ENCODE results near the gene GPR152. TPM values are rescaled to one million over a fixed set of nuclear protein-coding genes. Genes with fewer than 3 reads are reported as not detected.
"Not testable (repeated sequence)": the region's sequence is repeated elsewhere in the genome, so short reads cannot be mapped to it uniquely, and the experiment has no call there.

Gene GPR152
- total RNA-seq, 4 donors from 2014 or later: 0.34 TPM; not detected in 3

- TF ChIP-seq POLR2A (IDR thresholded peaks at IDR 0.05): no peak
- TF ChIP-seq EP300 (IDR thresholded peaks at IDR 0.05): no peak
- no peak for TF ChIP-seq POLR2AphosphoS5 (IDR thresholded peaks at IDR 0.05)
- TF ChIP-seq CTCF (IDR thresholded peaks at IDR 0.05): no peak
- H3K27me3 ChIP-seq: no peaks in the 10 kb centered on the region
- WGBS: 37% methylated on average over 19 of the region's 19 CpGs
- peak overlapping the region; percentile 83 for H3K27ac ChIP-seq
- H3K9me3 ChIP-seq: no peaks in the 10 kb centered on the region
- peaks cover 4% of the 10 kb centered on the region for H3K36me3 ChIP-seq
- no peak for DNase-seq (ENCODE audit: low spot score in 2 of 2)
- peaks cover 36% of the 10 kb centered on the region for H3K4me1 ChIP-seq
- peak overlapping the region; percentile 56 for H3K4me3 ChIP-seq
Observed at GRCh38 chr11:67482275-67482826, 29.8 kb upstream of the GPR152 start.

DNA sequence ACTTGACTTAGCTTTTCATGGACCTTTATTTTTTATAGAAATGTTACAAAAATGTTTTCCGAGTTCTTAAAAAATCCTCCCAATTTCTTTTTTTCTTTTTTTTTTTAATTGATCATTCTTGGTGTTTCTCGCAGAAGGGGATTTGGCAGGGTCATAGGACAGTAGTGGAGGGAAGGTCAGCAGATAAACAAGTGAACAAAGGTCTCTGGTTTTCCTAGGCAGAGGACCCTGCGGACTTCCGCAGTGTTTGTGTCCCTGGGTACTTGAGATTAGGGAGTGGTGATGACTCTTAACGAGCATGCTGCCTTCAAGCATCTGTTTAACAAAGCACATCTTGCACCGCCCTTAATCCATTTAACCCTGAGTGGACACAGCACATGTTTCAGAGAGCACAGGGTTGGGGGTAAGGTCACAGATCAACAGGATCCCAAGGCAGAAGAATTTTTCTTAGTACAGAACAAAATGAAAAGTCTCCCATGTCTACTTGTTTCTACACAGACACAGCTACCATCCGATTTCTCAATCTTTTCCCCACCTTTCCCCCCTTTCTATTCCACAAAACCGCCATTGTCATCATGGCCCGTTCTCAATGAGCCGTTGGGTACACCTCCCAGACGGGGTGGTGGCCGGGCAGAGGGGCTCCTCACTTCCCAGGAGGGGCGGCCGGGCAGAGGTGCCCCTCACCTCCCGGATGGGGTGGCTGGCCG, 25.0 kb upstream of the GPR152 start:
- H3K4me1 ChIP-seq; H3K27me3 ChIP-seq; DNase-seq (ENCODE audit: low spot score in 2 of 2); H3K36me3 ChIP-seq; H3K9me3 ChIP-seq; H3K27ac ChIP-seq; H3K4me3 ChIP-seq: not testable (repeated sequence)
- 81% methylated on average over 15 of the region's 16 CpGs for WGBS

DNA sequence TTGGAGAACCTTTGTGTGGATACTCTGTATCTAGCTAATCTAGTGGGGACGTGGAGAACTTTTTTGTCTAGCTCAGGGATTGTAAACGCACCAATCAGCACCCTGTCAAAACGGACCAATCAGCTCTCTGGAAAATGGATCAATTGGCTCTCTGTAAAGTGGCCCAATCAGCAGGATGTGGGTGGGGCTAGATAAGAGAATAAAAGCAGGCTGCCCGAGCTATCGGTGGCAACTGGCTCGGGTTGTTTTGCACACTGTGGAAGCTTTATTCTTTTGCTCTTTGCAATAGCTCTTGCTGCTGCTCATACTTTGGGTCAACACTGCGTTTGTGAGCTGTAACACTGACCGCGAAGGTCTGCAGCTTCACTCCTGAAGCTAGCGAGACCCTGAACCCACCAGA, 24.2 kb upstream of the GPR152 start:
- H3K27me3 ChIP-seq; H3K27ac ChIP-seq; H3K4me3 ChIP-seq; DNase-seq (ENCODE audit: low spot score in 2 of 2); H3K4me1 ChIP-seq; H3K9me3 ChIP-seq; H3K36me3 ChIP-seq: not testable (repeated sequence)
- WGBS: 84% methylated on average over 10 of the region's 10 CpGs

DNA sequence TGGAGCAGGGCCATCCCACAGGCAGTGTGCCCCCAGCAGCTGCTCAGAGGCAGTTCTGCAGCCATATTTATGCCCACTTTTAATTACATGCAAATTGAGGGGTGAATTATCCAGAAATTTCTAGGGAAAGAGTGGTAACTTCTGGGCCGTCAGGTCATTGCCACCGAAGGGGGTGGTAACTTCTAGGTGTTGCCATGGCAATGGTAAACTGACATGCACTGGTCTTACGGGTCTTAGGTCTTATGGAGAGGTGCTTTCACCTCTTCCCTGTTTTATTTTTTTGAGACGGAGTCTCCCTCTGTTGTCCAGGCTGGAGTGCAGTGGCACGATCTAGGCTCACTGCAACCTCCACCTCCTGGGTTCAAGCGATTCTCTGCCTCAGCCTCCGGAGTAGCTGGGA, 20.4 kb upstream of the GPR152 start:
- H3K4me1 ChIP-seq: peaks cover 15% of the 10 kb centered on the region
- H3K36me3 ChIP-seq: no peaks in the 10 kb centered on the region
- no peak overlapping the region for H3K27ac ChIP-seq
- H3K9me3 ChIP-seq: no peaks in the 10 kb centered on the region
- peaks cover 2% of the 10 kb centered on the region for H3K27me3 ChIP-seq
- no peak overlapping the region for H3K4me3 ChIP-seq
- 75% methylated on average over 7 of the region's 7 CpGs for WGBS
- no peak for DNase-seq (ENCODE audit: low spot score in 2 of 2)
- no peak for TF ChIP-seq EP300 (IDR thresholded peaks at IDR 0.05)

GRCh38 chr11:67470337-67471002, 17.9 kb upstream of the GPR152 start:
- H3K27ac ChIP-seq: no peak overlapping the region
- no peaks in the 10 kb centered on the region for H3K9me3 ChIP-seq
- no peak overlapping the region for H3K4me3 ChIP-seq
- no peak for DNase-seq (ENCODE audit: low spot score in 2 of 2)
- TF ChIP-seq POLR2AphosphoS5 (IDR thresholded peaks at IDR 0.05) (no peak), POLR2A (IDR thresholded peaks at IDR 0.05) (no peak), CTCF (IDR thresholded peaks at IDR 0.05) (no peak), EP300 (IDR thresholded peaks at IDR 0.05) (no peak)
- H3K27me3 ChIP-seq: no peaks in the 10 kb centered on the region
- peaks cover 35% of the 10 kb centered on the region for H3K4me1 ChIP-seq
- H3K36me3 ChIP-seq: no peaks in the 10 kb centered on the region
- 79% methylated on average over 8 of the region's 8 CpGs for WGBS

GRCh38 chr11:67469508-67469811, 16.9 kb upstream of the GPR152 start:
- no peak for TF ChIP-seq CTCF (IDR thresholded peaks at IDR 0.05)
- TF ChIP-seq POLR2A (IDR thresholded peaks at IDR 0.05): no peak
- no peak for TF ChIP-seq POLR2AphosphoS5 (IDR thresholded peaks at IDR 0.05)
- TF ChIP-seq EP300 (IDR thresholded peaks at IDR 0.05): no peak
- no peaks in the 10 kb centered on the region for H3K9me3 ChIP-seq
- WGBS: 7% methylated on average over 9 of the region's 9 CpGs
- no peaks in the 10 kb centered on the region for H3K27me3 ChIP-seq
- no peaks in the 10 kb centered on the region for H3K36me3 ChIP-seq
- peaks cover 44% of the 10 kb centered on the region for H3K4me1 ChIP-seq
- DNase-seq (ENCODE audit: low spot score in 2 of 2): no peak
- peak overlapping the region; percentile 96 for H3K27ac ChIP-seq
- peak overlapping the region; percentile 96 for H3K4me3 ChIP-seq

Measured in suprapubic skin (tissue), 4 donors.